WTC11 (cell line): ENCODE measurements around the gene ACCSL. TPM values are rescaled to one million over a fixed set of nuclear protein-coding genes. Genes with fewer than 3 reads are reported as not detected.

Source experiments
- ATAC-seq: fragments of 200-7000 bp; cut with Tn5 transposase; 2 replicates; pipeline ENCODE4 v1.10.0; 2021; ENCODE audit warnings: mild to moderate bottlenecking, moderate library complexity
- CTCF ChIA-PET: fragments of 300-600 bp; sonication (Branson Sonifier 250); formaldehyde crosslinking; loops from one replicate; lab custom pipeline; 2021; ENCODE audit warnings: antibody characterized with exemption; lab: Charles Lee
- POLR2A ChIA-PET: fragments of 350-600 bp; sonication (Branson Sonifier 250); formaldehyde crosslinking; loops from one replicate; lab custom pipeline; 2021; ENCODE audit warnings: antibody characterized with exemption; lab: Charles Lee
- DNase-seq: peaks from one replicate; pipeline ENCODE4 v3.0.0; 2021; ENCODE audit warnings: low spot score
- H3K27ac Mint-ChIP-seq: 2 replicates; pipeline ENCODE4 v1.8.0; 2021; ENCODE audit warnings: mixed read lengths
- H3K27me3 Mint-ChIP-seq: 2 replicates; pipeline ENCODE4 v1.8.0; 2021; ENCODE audit warnings: low read depth, mild to moderate bottlenecking, moderate library complexity, mixed read lengths
- H3K36me3 Mint-ChIP-seq: 2 replicates; pipeline ENCODE4 v1.8.0; 2021; ENCODE audit warnings: mixed read lengths
- H3K4me1 Mint-ChIP-seq: 2 replicates; pipeline ENCODE4 v1.8.0; 2022; ENCODE audit warnings: mixed read lengths
- H3K4me3 Mint-ChIP-seq: 2 replicates; pipeline ENCODE4 v1.8.0; 2021; ENCODE audit warnings: mild to moderate bottlenecking, moderate library complexity, mixed read lengths
- H3K9me3 Mint-ChIP-seq: 2 replicates; pipeline ENCODE4 v1.8.0; 2021; ENCODE audit warnings: mixed read lengths
- CREM ChIP-seq: sonication (generic); formaldehyde crosslinking; IDR thresholded peaks from 2 replicates; pipeline ENCODE4 v1.8.1; 2022; ENCODE audit warnings: mild to moderate bottlenecking, missing genetic modification reagents, moderate library complexity
- GABPB1 ChIP-seq: sonication (generic); formaldehyde crosslinking; IDR thresholded peaks from 2 replicates; pipeline ENCODE4 v1.8.1; 2023; ENCODE audit warnings: mild to moderate bottlenecking, missing genetic modification reagents
- GRHL2 ChIP-seq: fragments of 250-450 bp; sonication (Bioruptor Pico); IDR thresholded peaks from 2 replicates; pipeline ENCODE4 v1.8.0; 2022; ENCODE audit warnings: mild to moderate bottlenecking, moderate library complexity; ENCODE audit not compliant: insufficient replicate concordance, severe bottlenecking
- GTF2I ChIP-seq: fragments of 250-450 bp; sonication (Bioruptor Pico); conservative IDR thresholded peaks from 2 replicates; pipeline ENCODE4 v1.4.0; 2021; ENCODE audit warnings: mild to moderate bottlenecking
- NFYB ChIP-seq: sonication (generic); formaldehyde crosslinking; conservative IDR thresholded peaks from 2 replicates; pipeline ENCODE4 v1.8.0; 2022; ENCODE audit warnings: low read depth, missing genetic modification reagents
- OVOL2 ChIP-seq: fragments of 250-450 bp; sonication (Bioruptor Pico); IDR thresholded peaks from 2 replicates; pipeline ENCODE4 v1.9.0; 2021; ENCODE audit warnings: mild to moderate bottlenecking, borderline replicate concordance
- SMAD3 ChIP-seq: sonication (generic); formaldehyde crosslinking; IDR thresholded peaks from 2 replicates; pipeline ENCODE4 v1.8.0; 2022; ENCODE audit warnings: missing genetic modification reagents, mild to moderate bottlenecking, borderline replicate concordance
- ZBTB21 ChIP-seq: sonication (generic); formaldehyde crosslinking; IDR thresholded peaks from 2 replicates; pipeline ENCODE4 v1.8.1; 2023; ENCODE audit warnings: mild to moderate bottlenecking, missing genetic modification reagents, borderline replicate concordance
- ZNF121 ChIP-seq: sonication (generic); formaldehyde crosslinking; IDR thresholded peaks from 2 replicates; pipeline ENCODE4 v1.8.0; 2023; ENCODE audit warnings: missing genetic modification reagents
- ZNF138 ChIP-seq: sonication (generic); formaldehyde crosslinking; conservative IDR thresholded peaks from 2 replicates; pipeline ENCODE4 v1.8.1; 2022; ENCODE audit warnings: mild to moderate bottlenecking, moderate library complexity, missing genetic modification reagents
- ZNF423 ChIP-seq: fragments of 250-450 bp; sonication (Bioruptor Pico); IDR thresholded peaks from 2 replicates; pipeline ENCODE4 v2.1.2; 2022; ENCODE audit warnings: mild to moderate bottlenecking, moderate library complexity
- ZNF671 ChIP-seq: fragments of 250-450 bp; sonication (Bioruptor Pico); IDR thresholded peaks from 2 replicates; pipeline ENCODE4 v1.8.0; 2021; ENCODE audit warnings: mild to moderate bottlenecking
- total RNA-seq: library from RNA; stranded (reverse); gene quantifications from 3 replicates; pipeline ENCODE4 v1.2.3, GENCODE V29; 2021
- TF ChIP-seq, protein P1 (sequence below): sonication (generic); formaldehyde crosslinking; IDR thresholded peaks from 2 replicates; pipeline ENCODE4 v1.8.1; 2023; ENCODE audit warnings: mild to moderate bottlenecking, missing genetic modification reagents, borderline replicate concordance
- TF ChIP-seq, protein P2 (sequence below): fragments of 250-450 bp; sonication (Bioruptor Pico); IDR thresholded peaks from 2 replicates; pipeline ENCODE4 v1.9.0; 2021; ENCODE audit warnings: moderate library complexity, mild to moderate bottlenecking, inconsistent platforms, borderline replicate concordance
- TF ChIP-seq, protein P3 (sequence below): sonication (generic); formaldehyde crosslinking; IDR thresholded peaks from 2 replicates; pipeline ENCODE4 v1.8.0; 2022; ENCODE audit warnings: missing genetic modification reagents
- TF ChIP-seq, protein P4 (sequence below): fragments of 250-450 bp; sonication (Bioruptor Pico); IDR thresholded peaks from 2 replicates; pipeline ENCODE4 v1.9.0; 2021; ENCODE audit warnings: mild to moderate bottlenecking, borderline replicate concordance
- TF ChIP-seq, protein P5 (sequence below): sonication (generic); formaldehyde crosslinking; IDR thresholded peaks from 2 replicates; pipeline ENCODE4 v1.8.0; 2022; ENCODE audit warnings: mild to moderate bottlenecking, missing genetic modification reagents

Gene ACCSL
- total RNA-seq, 1 experiment from 2014 or later: not detected

DNA sequence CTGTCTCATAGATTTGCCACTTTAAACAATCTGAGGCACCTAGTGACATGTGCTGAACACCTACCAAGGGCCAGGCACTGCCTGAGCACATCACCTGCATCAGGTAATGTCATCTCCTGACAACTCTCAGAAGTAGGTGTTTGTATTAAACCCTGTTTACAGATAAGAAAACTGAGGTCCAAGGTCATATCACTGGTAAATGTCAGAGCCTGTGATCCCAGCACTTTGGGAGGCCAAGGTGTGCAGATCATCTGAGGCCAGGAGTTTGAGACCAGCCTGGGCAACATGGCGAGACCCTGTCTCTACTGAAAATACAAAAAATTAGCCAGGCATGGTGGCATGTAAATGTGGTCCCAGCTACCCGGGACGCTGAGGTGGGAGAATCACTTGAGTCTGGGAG, 39.1 kb upstream of the ACCSL start (continued):
- TF ChIP-seq, protein P1, sequence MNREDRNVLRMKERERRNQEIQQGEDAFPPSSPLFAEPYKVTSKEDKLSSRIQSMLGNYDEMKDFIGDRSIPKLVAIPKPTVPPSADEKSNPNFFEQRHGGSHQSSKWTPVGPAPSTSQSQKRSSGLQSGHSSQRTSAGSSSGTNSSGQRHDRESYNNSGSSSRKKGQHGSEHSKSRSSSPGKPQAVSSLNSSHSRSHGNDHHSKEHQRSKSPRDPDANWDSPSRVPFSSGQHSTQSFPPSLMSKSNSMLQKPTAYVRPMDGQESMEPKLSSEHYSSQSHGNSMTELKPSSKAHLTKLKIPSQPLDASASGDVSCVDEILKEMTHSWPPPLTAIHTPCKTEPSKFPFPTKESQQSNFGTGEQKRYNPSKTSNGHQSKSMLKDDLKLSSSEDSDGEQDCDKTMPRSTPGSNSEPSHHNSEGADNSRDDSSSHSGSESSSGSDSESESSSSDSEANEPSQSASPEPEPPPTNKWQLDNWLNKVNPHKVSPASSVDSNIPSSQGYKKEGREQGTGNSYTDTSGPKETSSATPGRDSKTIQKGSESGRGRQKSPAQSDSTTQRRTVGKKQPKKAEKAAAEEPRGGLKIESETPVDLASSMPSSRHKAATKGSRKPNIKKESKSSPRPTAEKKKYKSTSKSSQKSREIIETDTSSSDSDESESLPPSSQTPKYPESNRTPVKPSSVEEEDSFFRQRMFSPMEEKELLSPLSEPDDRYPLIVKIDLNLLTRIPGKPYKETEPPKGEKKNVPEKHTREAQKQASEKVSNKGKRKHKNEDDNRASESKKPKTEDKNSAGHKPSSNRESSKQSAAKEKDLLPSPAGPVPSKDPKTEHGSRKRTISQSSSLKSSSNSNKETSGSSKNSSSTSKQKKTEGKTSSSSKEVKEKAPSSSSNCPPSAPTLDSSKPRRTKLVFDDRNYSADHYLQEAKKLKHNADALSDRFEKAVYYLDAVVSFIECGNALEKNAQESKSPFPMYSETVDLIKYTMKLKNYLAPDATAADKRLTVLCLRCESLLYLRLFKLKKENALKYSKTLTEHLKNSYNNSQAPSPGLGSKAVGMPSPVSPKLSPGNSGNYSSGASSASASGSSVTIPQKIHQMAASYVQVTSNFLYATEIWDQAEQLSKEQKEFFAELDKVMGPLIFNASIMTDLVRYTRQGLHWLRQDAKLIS (CRISPR knock-in tag): no peak
- no peak for TF ChIP-seq ZNF121

DNA sequence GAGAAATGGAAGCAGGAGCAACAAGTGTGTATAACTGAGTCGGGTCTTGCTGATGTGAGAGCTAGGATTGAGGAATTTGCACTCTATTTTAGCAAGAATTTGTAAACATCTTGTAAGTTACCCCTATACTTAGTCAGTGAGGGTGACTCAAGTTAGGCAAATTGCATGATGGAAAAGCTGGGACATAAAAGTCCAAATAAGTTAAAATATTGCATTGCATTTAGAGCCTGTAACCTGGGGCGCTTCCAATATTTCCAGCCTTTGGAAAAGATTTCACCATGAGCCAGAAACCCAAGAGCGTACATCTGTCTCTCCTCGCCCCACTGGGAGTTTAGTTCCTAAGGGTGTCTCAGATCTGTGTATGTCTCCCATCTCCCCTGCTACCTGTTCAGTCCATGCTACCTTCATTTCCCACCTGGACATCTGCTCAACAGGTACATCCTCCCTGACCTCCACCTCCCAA, 37.0 kb upstream of the ACCSL start:
- TF ChIP-seq SMAD3 (CRISPR knock-in tag) (no peak), ZNF138 (no peak), ZNF423 (CRISPR knock-in tag) (no peak), GTF2I (CRISPR knock-in tag) (no peak), NFYB (CRISPR knock-in tag) (no peak), OVOL2 (CRISPR knock-in tag) (no peak), ZBTB21 (CRISPR knock-in tag) (no peak), GABPB1 (CRISPR knock-in tag) (no peak), GRHL2 (CRISPR knock-in tag) (no peak), ZNF671 (CRISPR knock-in tag) (no peak), CREM (CRISPR knock-in tag) (no peak)
- TF ChIP-seq, protein P2, sequence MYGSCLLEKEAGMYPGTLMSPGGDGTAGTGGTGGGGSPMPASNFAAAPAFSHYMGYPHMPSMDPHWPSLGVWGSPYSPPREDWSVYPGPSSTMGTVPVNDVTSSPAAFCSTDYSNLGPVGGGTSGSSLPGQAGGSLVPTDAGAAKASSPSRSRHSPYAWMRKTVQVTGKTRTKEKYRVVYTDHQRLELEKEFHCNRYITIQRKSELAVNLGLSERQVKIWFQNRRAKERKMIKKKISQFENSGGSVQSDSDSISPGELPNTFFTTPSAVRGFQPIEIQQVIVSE (CRISPR knock-in tag): no peak
- TF ChIP-seq, protein P3, sequence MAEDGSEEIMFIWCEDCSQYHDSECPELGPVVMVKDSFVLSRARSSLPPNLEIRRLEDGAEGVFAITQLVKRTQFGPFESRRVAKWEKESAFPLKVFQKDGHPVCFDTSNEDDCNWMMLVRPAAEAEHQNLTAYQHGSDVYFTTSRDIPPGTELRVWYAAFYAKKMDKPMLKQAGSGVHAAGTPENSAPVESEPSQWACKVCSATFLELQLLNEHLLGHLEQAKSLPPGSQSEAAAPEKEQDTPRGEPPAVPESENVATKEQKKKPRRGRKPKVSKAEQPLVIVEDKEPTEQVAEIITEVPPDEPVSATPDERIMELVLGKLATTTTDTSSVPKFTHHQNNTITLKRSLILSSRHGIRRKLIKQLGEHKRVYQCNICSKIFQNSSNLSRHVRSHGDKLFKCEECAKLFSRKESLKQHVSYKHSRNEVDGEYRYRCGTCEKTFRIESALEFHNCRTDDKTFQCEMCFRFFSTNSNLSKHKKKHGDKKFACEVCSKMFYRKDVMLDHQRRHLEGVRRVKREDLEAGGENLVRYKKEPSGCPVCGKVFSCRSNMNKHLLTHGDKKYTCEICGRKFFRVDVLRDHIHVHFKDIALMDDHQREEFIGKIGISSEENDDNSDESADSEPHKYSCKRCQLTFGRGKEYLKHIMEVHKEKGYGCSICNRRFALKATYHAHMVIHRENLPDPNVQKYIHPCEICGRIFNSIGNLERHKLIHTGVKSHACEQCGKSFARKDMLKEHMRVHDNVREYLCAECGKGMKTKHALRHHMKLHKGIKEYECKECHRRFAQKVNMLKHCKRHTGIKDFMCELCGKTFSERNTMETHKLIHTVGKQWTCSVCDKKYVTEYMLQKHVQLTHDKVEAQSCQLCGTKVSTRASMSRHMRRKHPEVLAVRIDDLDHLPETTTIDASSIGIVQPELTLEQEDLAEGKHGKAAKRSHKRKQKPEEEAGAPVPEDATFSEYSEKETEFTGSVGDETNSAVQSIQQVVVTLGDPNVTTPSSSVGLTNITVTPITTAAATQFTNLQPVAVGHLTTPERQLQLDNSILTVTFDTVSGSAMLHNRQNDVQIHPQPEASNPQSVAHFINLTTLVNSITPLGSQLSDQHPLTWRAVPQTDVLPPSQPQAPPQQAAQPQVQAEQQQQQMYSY (CRISPR knock-in tag): no peak
- TF ChIP-seq, protein P4, sequence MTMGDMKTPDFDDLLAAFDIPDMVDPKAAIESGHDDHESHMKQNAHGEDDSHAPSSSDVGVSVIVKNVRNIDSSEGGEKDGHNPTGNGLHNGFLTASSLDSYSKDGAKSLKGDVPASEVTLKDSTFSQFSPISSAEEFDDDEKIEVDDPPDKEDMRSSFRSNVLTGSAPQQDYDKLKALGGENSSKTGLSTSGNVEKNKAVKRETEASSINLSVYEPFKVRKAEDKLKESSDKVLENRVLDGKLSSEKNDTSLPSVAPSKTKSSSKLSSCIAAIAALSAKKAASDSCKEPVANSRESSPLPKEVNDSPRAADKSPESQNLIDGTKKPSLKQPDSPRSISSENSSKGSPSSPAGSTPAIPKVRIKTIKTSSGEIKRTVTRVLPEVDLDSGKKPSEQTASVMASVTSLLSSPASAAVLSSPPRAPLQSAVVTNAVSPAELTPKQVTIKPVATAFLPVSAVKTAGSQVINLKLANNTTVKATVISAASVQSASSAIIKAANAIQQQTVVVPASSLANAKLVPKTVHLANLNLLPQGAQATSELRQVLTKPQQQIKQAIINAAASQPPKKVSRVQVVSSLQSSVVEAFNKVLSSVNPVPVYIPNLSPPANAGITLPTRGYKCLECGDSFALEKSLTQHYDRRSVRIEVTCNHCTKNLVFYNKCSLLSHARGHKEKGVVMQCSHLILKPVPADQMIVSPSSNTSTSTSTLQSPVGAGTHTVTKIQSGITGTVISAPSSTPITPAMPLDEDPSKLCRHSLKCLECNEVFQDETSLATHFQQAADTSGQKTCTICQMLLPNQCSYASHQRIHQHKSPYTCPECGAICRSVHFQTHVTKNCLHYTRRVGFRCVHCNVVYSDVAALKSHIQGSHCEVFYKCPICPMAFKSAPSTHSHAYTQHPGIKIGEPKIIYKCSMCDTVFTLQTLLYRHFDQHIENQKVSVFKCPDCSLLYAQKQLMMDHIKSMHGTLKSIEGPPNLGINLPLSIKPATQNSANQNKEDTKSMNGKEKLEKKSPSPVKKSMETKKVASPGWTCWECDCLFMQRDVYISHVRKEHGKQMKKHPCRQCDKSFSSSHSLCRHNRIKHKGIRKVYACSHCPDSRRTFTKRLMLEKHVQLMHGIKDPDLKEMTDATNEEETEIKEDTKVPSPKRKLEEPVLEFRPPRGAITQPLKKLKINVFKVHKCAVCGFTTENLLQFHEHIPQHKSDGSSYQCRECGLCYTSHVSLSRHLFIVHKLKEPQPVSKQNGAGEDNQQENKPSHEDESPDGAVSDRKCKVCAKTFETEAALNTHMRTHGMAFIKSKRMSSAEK (CRISPR knock-in tag): no peak
- TF ChIP-seq, protein P5, sequence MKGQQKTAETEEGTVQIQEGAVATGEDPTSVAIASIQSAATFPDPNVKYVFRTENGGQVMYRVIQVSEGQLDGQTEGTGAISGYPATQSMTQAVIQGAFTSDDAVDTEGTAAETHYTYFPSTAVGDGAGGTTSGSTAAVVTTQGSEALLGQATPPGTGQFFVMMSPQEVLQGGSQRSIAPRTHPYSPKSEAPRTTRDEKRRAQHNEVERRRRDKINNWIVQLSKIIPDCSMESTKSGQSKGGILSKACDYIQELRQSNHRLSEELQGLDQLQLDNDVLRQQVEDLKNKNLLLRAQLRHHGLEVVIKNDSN (CRISPR knock-in tag): no peak
- no peaks in the 10 kb centered on the region; the same call in 1 of the 2 replicates for H3K4me1 Mint-ChIP-seq
- no peaks in the 10 kb centered on the region for H3K27me3 Mint-ChIP-seq
- ChIA-PET POLR2A (no interaction called here), CTCF (no interaction called here)
- H3K9me3 Mint-ChIP-seq: no peaks in the 10 kb centered on the region
- ATAC-seq (no peak), DNase-seq (no peak)
- H3K27ac Mint-ChIP-seq: no peak overlapping the region
- no peak overlapping the region for H3K4me3 Mint-ChIP-seq
- no peaks in the 10 kb centered on the region for H3K36me3 Mint-ChIP-seq
